GM12864 (cell line): ENCODE data around the gene DOC2B.

Experiments
- DNase-seq: peaks from one replicate; pipeline ENCODE4 v3.0.0-alpha.2; 2011; ENCODE audit warnings: low read depth
- H3K4me3 ChIP-seq: 2 replicates; pipeline ENCODE4 v1.5.1; 2011; ENCODE audit warnings: mild to moderate bottlenecking, low read depth, low read length, control low read depth
- CTCF ChIP-seq: IDR thresholded peaks from 2 replicates; pipeline ENCODE4 v1.5.1; 2011; ENCODE audit warnings: low read depth, mild to moderate bottlenecking, moderate library complexity, low read length, control low read depth, inconsistent platforms; ENCODE audit errors: missing control alignments

DOC2B gene

GRCh38 chr17:181245-182049 is at the start of gene DOC2B:
Gene DOC2B (minus strand): TSS chr17:181650. CDS start chr17:181479, 171 bp downstream.
- no peak for TF ChIP-seq CTCF
- DNase-seq, result no peak
- H3K4me3 ChIP-seq, result no peak within 1 kb of the TSS

- no peak for DNase-seq
- no peak for TF ChIP-seq CTCF
- no peak overlapping the region for H3K4me3 ChIP-seq
Measured at GRCh38 chr17:230395-230770, 48.9 kb upstream of the DOC2B start.

DNA sequence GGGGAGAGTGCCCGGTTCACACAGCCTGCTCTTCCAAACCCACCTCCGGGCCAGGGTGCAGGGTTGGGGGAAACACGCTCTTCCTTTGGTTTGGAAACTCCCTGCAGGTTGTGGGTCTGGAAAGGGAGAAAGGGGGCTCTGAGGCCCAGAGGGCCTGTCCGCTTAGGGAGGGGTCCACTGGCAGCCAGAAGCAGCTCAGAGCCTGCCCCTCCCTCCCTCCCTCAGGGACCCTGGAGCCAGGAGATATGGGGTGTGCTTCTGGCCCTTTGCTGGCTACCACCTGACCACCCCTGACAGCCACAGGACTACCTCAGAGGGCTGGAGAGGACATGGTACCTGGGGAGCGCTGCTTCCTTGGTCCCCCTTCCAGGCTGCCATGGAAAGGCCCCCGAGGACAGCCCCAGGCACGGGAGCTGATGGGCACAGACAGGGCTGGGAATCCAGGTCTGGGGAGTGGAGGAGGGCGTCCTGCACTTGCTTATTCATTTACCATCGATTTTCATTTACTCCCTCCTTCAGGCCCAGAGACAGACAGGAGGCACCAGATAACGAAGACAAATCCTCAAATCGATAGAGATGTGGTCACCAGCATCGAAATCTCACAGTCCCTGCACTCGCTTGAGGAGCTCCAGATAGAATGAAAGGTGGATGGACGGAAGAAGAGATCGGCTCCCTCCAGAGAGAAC is 48.4 kb upstream of the DOC2B start:
- TF ChIP-seq CTCF, result no peak
- DNase-seq, result no peak
- H3K4me3 ChIP-seq, result no peak overlapping the region

- no peak for TF ChIP-seq CTCF
- no peak overlapping the region for H3K4me3 ChIP-seq
- no peak for DNase-seq
Measured at GRCh38 chr17:228951-229708, 47.7 kb upstream of the DOC2B start.

GRCh38 chr17:227946-228615 is 46.6 kb upstream of the DOC2B start:
- DNase-seq, result no peak
- no peak for TF ChIP-seq CTCF
- no peak overlapping the region for H3K4me3 ChIP-seq

GRCh38 chr17:227078-227945 is 45.9 kb upstream of the DOC2B start:
- DNase-seq, result no peak
- no peak for TF ChIP-seq CTCF
- no peak overlapping the region for H3K4me3 ChIP-seq
